K562 (cell line): ENCODE data around the gene ARFGEF2.

Source experiments
- EZH2 ChIP-seq: IDR thresholded peaks from 2 replicates; pipeline ENCODE4 v1.6.1; 2012; ENCODE audit warnings: low read depth, mild to moderate bottlenecking, inconsistent platforms, low read length, borderline replicate concordance
- FOXP4 ChIP-seq: sonication (generic); formaldehyde crosslinking; IDR thresholded peaks from 2 replicates; pipeline ENCODE4 v1.8.0; 2022; ENCODE audit warnings: mild to moderate bottlenecking, missing genetic modification reagents, borderline replicate concordance
- HNRNPL ChIP-seq: fragments of 200-400 bp; formaldehyde crosslinking; IDR thresholded peaks from 2 replicates; pipeline ENCODE4 v1.6.1; 2017; ENCODE audit warnings: low read depth, mild to moderate bottlenecking, low read length
- POLR2G ChIP-seq: fragments of 200-400 bp; formaldehyde crosslinking; IDR thresholded peaks from 2 replicates; pipeline ENCODE4 v1.6.1; 2017; ENCODE audit warnings: low read depth, mild to moderate bottlenecking, antibody characterized with exemption, low read length, moderate library complexity
- TARDBP ChIP-seq: fragments of 450-650 bp; IDR thresholded peaks from 2 replicates; pipeline ENCODE4 v1.6.1; 2016
- ZNF274 ChIP-seq: IDR thresholded peaks from 2 replicates; pipeline ENCODE4 v1.6.1; 2011; ENCODE audit warnings: low read depth, mild to moderate bottlenecking, low read length, moderate library complexity, borderline replicate concordance

- TF ChIP-seq TARDBP (no peak), ZNF274 (no peak), EZH2 (no peak), HNRNPL (no peak), FOXP4 (CRISPR knock-in tag) (no peak), POLR2G (no peak)
Observed at GRCh38 chr20:48937674-48938073, 16.2 kb downstream of the ARFGEF2 start.
